NCI-H774 (cell line): ENCODE measurements around the gene GPC2.

Experiments
- DNase-seq: peaks from one replicate; lab custom pipeline; 2025; lab: John Stamatoyannopoulos, UW

GPC2 gene

GRCh38 chr7:100122568-100122967, 54.6 kb downstream of the GPC2 start:
- no peak for DNase-seq

DNA sequence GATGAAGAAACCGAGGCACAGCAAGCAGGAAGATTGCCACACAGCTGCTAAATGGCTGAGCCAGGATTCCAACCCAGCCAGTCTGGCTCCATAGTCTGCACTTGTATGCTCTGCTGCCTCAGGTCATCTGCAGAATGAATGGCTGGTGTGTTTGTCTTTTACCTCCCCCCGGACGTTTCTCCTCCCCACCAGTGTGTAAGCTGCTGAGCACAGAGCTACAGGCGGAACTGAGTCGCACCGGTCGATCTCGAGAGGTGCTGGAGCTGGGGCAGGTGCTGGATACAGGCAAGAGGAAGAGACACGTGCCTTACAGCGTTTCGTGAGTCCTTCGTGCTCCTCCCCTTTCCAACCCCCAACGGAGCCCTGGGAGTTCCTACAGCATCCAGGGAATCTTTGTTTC, 55.1 kb downstream of the GPC2 start:
- peak; percentile 91 for DNase-seq

GRCh38 chr7:100120733-100121036, 56.5 kb downstream of the GPC2 start:
- no peak for DNase-seq

- DNase-seq, result no peak
These were observed 57.0 kb downstream of the GPC2 start for GRCh38 chr7:100119970-100120732.
